HG03175 (cell line): ENCODE data around the gene ASIC5.
"Not testable (repeated sequence)": the region's sequence is repeated elsewhere in the genome, so short reads cannot be mapped to it uniquely, and the experiment has no call there.

ENCODE experiments used
- ATAC-seq: cut with Tn5 transposase; IDR thresholded peaks from one replicate; pipeline ENCODE4 v1.9.1; 2021; ENCODE audit warnings: mild to moderate bottlenecking, moderate library complexity; ENCODE audit not compliant: unreplicated experiment

ASIC5 gene

DNA sequence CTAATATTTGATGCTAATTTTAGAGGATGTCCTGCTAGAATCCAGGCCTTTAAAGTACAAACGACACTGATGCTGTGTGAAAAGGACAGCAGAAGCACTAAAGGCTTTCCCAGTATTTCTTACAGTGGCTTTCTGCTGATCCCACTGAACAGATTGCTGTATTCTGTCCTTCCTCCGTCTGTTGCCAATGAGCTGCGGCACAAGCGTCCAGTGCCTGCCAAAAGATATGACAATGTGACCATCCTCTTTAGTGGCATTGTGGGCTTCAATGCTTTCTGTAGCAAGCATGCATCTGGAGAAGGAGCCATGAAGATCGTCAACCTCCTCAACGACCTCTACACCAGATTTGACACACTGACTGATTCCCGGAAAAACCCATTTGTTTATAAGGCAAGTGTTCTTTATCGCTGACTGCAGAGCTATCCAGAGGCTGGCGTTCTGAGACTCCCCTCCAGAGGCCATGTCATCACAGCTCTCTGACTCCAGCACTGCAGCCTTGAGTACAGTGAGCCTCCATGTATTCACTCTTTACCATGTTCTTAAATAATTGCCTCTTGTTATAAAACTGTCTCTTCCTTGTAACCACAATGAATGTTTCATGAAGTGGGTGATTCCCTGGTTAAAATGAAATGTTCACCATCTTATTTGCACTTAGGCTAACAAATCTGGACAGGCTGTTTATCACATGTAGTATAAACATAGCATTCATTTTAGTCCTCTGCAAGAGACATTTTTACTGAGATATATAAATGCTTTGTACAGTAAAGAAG, 63.7 kb downstream of the ASIC5 start:
- ATAC-seq: no peak

GRCh38 chr4:155800685-155801343, 65.3 kb downstream of the ASIC5 start:
- no peak for ATAC-seq

GRCh38 chr4:155799794-155800123, 66.3 kb downstream of the ASIC5 start:
- no peak for ATAC-seq

DNA sequence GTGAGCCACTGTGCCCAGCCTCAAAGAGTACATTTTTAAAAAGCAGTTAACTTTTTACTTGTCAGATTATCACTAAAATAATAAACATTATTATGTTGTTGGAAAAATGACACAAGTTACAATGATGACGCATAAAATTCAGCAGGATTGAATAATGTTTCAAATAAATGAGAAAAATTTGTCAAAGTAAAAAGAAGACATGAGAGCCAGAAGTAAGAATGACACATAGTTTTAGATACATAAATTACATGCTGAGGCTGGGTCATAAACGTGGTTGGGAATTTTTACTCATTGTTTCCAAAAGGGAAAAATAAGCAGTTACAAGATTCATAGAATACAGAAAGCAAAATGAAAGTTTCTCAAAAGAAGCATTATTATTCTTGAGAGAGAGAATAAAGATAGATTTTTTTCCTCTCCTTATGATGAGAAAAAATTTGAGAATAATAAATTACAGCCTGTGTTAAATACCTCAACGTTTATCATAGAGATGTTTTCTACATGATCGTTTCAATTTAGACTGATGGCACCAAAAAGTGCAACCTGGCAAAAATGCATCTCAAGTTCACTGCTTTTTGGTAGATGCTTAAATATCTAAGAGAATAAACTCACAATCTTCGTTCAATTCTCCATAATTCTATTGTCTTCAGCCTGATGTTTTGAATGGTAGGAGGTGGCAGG, 66.8 kb downstream of the ASIC5 start:
- no peak for ATAC-seq

DNA sequence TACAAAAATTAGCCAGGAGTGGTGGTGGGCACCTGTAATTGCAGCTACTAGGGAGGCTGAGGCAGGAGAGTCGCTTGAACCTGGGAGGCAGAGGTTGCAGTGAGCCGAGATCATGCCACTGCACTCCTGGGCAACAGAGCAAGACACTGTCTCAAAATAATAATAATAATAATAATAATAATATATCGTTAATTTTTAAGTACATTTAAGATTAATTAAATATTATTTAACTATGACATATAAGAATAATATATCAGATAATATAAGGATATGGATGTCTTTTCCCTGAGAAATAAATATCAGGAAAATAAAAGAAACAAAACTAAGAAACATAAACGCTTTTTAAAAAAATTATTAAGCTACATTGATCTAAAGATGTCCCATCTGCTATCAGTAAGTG, 68.5 kb downstream of the ASIC5 start:
- not testable (repeated sequence) for ATAC-seq

- ATAC-seq: peak; percentile 94
Observed at GRCh38 chr4:155795991-155796390, 70.1 kb downstream of the ASIC5 start.

GRCh38 chr4:155794589-155795236, 71.4 kb downstream of the ASIC5 start:
- no peak for ATAC-seq

DNA sequence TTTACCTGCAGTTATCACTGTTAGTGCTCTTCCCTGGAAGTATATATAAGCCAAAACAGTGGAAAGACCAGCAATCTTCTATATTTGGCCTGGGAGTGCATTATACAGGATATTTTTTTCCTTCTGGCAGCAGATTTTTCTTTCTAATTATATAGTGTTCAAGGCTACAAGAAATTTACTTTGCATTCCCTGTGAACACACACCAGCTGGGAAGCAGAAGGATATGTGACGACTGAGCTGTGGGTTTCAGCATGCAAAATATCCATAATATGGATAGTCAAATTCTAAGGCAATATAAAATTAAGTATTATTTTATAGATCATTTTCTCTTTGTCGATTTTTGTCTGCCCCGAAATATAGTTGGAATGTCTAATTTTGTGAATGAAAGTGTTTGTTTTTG, 76.1 kb downstream of the ASIC5 start:
- ATAC-seq: no peak

- ATAC-seq: no peak
Observed at GRCh38 chr4:155789391-155789790, 76.7 kb downstream of the ASIC5 start.

DNA sequence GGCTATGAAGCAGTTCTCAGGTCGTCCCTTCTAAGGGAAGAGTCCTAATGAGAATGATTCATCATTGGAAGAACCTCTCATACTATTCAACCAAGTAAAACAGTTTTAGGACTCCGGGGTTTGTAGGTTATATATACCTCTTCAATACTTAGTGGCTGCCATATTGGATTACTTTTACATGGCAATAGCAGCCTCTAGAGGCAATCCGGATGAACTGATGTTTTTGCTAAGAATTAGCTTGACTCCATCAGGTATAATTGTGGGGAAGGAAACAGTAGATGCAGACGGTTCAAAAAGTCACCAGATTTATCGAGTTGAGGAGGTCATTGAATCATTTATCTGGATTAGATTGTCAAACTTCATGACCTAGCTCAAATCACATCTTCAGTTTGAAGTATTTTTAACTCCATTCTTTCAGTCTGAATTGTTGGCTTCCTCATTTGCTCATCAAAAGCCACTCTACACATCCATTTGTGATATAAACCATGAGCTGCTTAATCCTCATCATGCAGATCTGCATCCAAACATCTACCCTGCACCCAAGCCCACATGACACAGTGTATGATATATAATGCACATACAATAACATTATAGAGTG, 78.9 kb downstream of the ASIC5 start:
- peak; percentile 98 for ATAC-seq

DNA sequence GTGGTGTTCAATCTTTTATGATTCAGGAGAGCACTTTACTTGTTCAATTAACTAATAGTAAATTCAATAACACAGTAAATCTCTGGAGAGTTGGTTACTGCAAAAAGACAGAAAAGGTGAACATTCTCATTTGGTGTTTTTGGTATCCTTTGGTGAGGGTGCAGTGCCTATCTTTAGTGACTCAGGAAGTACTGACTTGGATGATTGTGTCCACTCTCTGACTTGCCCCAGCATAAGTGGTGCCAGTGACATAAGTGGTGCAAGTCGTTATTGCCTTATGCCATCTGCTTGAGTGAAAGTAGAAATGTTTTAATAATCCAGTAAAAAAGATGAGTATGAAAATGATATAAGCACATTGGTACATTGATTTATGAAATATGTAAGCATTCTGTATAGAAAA, 80.2 kb downstream of the ASIC5 start:
- ATAC-seq: no peak

GRCh38 chr4:155784637-155785036, 81.4 kb downstream of the ASIC5 start:
- no peak for ATAC-seq

- no peak for ATAC-seq
Observed at GRCh38 chr4:155781249-155781831, 84.7 kb downstream of the ASIC5 start.

GRCh38 chr4:155780775-155781174, 85.3 kb downstream of the ASIC5 start:
- ATAC-seq: no peak
